ENCODE measurements around the gene SH3GLB1.

SH3GLB1 gene

GRCh38 chr1:86753700-86754099 lies 49.3 kb downstream of the SH3GLB1 start:
- no peak overlapping the region for H3K4me3 ChIP-seq (ENCODE audit: low read depth, low read length)
- DNase-seq (ENCODE audit: low read depth, low spot score), result no peak
- CTCF ChIA-PET, result interaction anchor here (0.8 to 4.4 kb wide), 7 partner anchors 8 to 332 kb away, joined by 3 to 26 read pairs (median 4); no protein-coding TSS in a partner anchor
- TF ChIP-seq CTCF (IDR thresholded peaks at IDR 0.05; ENCODE audit: insufficient read depth, low read length, missing control alignments), result no peak
- POLR2A ChIA-PET, result no interaction called here

GRCh38 chr1:86754265-86754974 lies 50.0 kb downstream of the SH3GLB1 start:
- POLR2A ChIA-PET, result interaction anchor here (0.6 kb wide), 1 partner anchor 17 kb away, joined by 3 read pairs; no protein-coding TSS in a partner anchor
- no peak overlapping the region for H3K4me3 ChIP-seq (ENCODE audit: low read depth, low read length)
- no peak for TF ChIP-seq CTCF (IDR thresholded peaks at IDR 0.05; ENCODE audit: insufficient read depth, low read length, missing control alignments)
- CTCF ChIA-PET, result interaction anchor here (0.9 to 4.4 kb wide), 4 partner anchors 9 to 331 kb away, joined by 3 to 26 read pairs (median 4); no protein-coding TSS in a partner anchor
- DNase-seq (ENCODE audit: low read depth, low spot score), result no peak

- no peak for DNase-seq (ENCODE audit: low read depth, low spot score)
- no peak overlapping the region for H3K4me3 ChIP-seq (ENCODE audit: low read depth, low read length)
- TF ChIP-seq CTCF (IDR thresholded peaks at IDR 0.05; ENCODE audit: insufficient read depth, low read length, missing control alignments), result no peak
- POLR2A ChIA-PET, result no interaction called here
- CTCF ChIA-PET, result interaction anchor here (4.4 kb wide), 1 partner anchor 11 kb away, joined by 26 read pairs; no protein-coding TSS in a partner anchor
These were observed 51.7 kb downstream of the SH3GLB1 start for GRCh38 chr1:86756062-86756406.

- ChIA-PET POLR2A (no interaction called here), CTCF (interaction anchor here (1.2 to 1.4 kb wide), 2 partner anchors 15 to 209 kb away, joined by 3 to 5 read pairs; no protein-coding TSS in a partner anchor)
- TF ChIP-seq CTCF (IDR thresholded peaks at IDR 0.05; ENCODE audit: insufficient read depth, low read length, missing control alignments), result no peak
- H3K4me3 ChIP-seq (ENCODE audit: low read depth, low read length), result no peak overlapping the region
- no peak for DNase-seq (ENCODE audit: low read depth, low spot score)
These were observed 53.1 kb downstream of the SH3GLB1 start for GRCh38 chr1:86757272-86757984.

- no peak for DNase-seq (ENCODE audit: low read depth, low spot score)
- ChIA-PET CTCF (interaction anchor here (1.1 to 1.4 kb wide), 4 partner anchors 14 to 208 kb away, joined by 3 to 5 read pairs (median 4); no protein-coding TSS in a partner anchor), POLR2A (no interaction called here)
- H3K4me3 ChIP-seq (ENCODE audit: low read depth, low read length), result no peak overlapping the region
- no peak for TF ChIP-seq CTCF (IDR thresholded peaks at IDR 0.05; ENCODE audit: insufficient read depth, low read length, missing control alignments)
These were observed 54.2 kb downstream of the SH3GLB1 start for GRCh38 chr1:86758570-86758969.

GRCh38 chr1:86760199-86760598 lies 55.8 kb downstream of the SH3GLB1 start:
- POLR2A ChIA-PET, result no interaction called here
- no peak for TF ChIP-seq CTCF (IDR thresholded peaks at IDR 0.05; ENCODE audit: insufficient read depth, low read length, missing control alignments)
- no peak for DNase-seq (ENCODE audit: low read depth, low spot score)
- CTCF ChIA-PET, result no interaction called here
- no peak overlapping the region for H3K4me3 ChIP-seq (ENCODE audit: low read depth, low read length)
